HG03520 (cell line): ENCODE results near the gene OR13J1.
"Not testable (repeated sequence)": the region's sequence is repeated elsewhere in the genome, so short reads cannot be mapped to it uniquely, and the experiment has no call there.

Source experiments
- ATAC-seq: cut with Tn5 transposase; IDR thresholded peaks from one replicate; pipeline ENCODE4 v1.9.1; 2021; ENCODE audit warnings: mild to moderate bottlenecking, moderate library complexity; ENCODE audit not compliant: unreplicated experiment

OR13J1 gene, protein sequence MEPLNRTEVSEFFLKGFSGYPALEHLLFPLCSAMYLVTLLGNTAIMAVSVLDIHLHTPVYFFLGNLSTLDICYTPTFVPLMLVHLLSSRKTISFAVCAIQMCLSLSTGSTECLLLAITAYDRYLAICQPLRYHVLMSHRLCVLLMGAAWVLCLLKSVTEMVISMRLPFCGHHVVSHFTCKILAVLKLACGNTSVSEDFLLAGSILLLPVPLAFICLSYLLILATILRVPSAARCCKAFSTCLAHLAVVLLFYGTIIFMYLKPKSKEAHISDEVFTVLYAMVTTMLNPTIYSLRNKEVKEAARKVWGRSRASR

GRCh38 chr9:35870351-35870923 lies at the start of gene OR13J1:
OR13J1 (minus strand) TSS chr9:35870401; CDS start chr9:35870401, 0 bp downstream.
- ATAC-seq, result no peak

- no peak for ATAC-seq
These were observed 49.2 kb upstream of the OR13J1 start for GRCh38 chr9:35919212-35920008.

DNA sequence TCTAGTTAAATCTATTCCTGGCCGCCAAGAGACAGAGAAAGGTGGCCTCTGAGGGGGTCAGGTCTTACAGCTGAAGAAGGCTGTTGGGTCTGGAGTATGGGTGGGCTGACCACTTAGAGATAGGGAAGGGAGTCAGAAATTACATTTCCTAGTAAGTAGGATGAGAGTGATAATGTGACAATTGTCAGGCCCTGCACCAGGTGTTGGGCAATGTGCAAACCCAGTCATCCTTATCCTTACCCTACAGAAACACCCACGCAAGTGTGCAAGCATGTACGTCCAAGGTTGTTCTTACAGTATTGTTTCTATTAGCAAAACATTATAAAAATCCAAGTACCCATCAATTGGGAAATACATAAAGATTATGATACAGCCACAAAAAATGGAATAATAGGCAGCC lies 48.6 kb upstream of the OR13J1 start:
- no peak for ATAC-seq

- ATAC-seq, result no peak
These were observed 47.1 kb upstream of the OR13J1 start for GRCh38 chr9:35917261-35917660.

DNA sequence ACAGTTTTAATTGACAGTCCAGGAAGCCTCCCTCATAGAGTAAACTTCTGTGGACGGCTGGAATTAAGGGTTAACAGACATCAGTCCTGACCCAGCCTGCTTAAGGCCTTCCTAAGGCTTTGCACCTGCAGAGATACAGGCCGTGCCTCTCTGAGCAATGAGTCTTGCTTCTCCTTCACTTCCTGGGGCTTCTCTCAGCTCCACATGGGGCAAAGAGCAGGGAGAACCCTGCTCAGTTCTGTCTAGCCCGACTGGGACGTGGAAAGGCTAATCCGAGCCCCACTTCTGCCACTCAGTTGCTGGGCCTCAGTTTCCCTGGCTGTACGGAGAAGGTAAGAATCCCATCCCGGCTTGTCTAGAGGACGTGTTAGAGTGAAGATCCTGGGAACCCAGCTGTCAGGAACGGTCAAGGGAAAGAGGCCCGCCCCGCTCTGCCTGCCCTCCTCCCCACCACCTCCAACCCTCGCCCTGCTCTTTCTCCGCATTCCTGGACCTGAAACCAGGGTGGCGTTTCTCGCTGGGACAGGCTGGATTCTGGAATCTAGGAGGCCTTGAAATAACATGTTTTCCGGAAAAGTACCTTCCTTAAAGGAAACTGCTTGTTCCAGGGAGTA lies 45.6 kb upstream of the OR13J1 start:
- no peak for ATAC-seq

DNA sequence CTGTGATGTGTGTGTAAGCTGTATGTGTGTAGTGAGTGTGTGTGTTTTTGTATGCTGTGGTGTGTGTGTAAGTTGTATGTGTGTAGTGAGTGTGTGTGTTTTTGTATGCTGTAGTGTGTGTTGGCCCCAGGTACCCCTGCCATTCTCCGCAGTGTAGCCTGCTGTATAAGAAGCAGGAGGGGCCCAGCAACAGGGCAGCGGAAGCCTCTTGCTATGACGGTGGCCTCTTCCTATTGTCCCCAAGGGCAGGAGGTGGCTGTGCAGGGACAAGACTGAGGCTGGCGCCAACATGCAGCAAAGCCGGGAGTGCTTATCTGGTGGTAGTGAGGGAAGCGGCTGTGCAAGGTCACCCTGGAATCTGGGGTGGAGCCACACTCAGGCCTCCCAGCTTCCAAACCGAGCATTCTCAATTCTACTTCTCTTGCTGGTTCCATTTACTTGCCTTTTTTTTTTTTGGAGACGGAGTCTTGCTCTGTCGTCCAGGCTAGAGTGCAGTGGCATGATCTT lies 44.2 kb upstream of the OR13J1 start:
- no peak for ATAC-seq

GRCh38 chr9:35913429-35913828 lies 43.2 kb upstream of the OR13J1 start:
- not testable (repeated sequence) for ATAC-seq

DNA sequence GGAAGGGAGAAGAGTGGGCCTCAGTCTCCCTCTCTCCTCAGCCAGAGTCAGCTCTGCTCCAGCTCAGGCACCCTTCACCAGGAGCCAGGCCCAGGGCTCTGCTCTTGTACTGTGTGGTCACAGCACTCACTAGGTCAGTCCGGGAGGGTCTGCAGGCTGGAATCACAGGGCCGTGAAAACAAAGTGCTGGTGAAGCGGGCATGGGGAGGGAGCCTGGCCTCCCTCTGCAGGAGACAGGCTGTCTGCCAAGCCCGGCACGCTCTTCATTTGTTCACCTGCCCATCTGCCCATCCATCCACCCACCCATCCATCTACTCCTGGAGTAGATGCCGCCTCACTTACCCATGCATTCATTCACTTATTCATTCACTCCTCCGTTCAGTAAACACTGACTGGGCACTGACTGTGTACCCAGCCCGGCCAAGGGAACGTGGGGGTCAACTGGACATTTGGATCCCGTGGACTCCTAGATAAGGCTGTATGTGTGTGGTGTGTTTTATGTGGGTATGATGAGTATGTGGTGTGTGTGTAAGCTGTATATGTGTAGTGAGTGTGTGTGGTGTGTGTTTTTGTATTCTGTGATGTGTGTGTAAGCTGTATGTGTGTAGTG lies 42.7 kb upstream of the OR13J1 start:
- no peak for ATAC-seq

- ATAC-seq, result no peak
These were observed 41.5 kb upstream of the OR13J1 start for GRCh38 chr9:35911690-35912089.

GRCh38 chr9:35910613-35911359 lies 40.6 kb upstream of the OR13J1 start:
- no peak for ATAC-seq

DNA sequence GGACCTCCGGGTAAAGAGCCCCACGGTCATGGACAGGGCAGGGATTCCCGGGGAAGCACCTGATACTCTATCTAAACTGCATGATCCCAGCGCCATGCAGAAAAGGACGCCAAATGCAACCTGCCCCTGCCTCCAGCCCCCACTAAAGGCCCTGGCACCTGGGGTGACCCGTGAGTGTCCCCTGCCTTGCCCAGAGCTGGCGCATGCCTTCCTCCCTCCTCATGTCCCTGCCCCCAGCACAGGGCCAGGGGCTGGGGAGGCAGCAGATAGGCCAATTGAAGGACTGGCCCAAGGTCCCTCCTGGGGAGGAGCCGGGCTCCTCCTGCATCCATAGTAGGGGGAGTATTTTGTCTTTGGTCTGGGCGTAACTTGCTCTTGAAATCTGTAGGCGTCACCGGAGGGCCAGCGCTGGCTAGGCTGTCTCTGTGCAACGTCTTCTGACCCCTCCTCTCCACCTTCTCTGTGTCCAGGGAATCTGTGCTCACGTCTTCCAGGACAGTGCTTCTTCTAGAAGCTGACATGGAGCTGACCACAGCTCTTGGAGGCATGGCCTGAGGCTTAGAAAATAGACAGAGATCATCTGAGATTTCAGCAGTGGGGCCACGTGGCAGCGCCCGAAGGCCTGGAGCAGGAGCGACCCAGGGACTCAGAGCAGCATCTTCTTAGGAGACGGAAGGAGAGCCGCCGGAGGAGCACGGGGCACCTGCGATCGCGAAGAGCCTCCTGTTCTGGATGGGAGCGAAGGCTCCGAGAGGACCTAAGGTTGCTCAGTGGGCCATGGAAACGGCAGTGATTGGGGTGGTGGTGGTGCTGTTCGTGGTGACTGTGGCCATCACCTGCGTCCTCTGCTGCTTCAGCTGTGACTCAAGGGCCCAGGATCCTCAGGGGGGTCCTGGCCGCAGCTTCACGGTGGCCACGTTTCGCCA lies 39.7 kb upstream of the OR13J1 start:
- no peak for ATAC-seq

DNA sequence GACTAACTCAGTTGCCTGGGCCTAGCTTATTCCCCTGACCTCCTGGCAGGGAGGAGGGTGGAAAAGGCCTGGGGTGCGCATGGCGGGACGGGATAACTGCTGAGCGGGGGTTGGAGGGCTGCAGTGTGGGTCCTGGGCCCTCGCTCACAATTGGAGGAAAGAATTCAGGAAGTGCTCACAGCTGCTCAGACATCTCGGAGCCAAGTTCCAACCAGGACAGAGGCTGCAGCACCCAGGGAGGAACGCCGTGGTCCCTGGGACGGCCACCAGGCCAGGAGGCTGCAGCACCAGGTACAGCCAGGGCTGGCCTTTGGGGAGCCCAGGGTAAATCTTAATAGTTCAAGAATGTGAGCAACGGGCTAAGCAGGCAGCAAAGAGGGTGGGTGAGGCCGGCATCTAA lies 39.1 kb upstream of the OR13J1 start, which contains the start of gene SPAAR:
TSS of gene SPAAR (plus strand) at position 217 of the 400 bp plus-strand sequence. CDS start 974 bp downstream, outside the sequence.
- ATAC-seq, result no peak

DNA sequence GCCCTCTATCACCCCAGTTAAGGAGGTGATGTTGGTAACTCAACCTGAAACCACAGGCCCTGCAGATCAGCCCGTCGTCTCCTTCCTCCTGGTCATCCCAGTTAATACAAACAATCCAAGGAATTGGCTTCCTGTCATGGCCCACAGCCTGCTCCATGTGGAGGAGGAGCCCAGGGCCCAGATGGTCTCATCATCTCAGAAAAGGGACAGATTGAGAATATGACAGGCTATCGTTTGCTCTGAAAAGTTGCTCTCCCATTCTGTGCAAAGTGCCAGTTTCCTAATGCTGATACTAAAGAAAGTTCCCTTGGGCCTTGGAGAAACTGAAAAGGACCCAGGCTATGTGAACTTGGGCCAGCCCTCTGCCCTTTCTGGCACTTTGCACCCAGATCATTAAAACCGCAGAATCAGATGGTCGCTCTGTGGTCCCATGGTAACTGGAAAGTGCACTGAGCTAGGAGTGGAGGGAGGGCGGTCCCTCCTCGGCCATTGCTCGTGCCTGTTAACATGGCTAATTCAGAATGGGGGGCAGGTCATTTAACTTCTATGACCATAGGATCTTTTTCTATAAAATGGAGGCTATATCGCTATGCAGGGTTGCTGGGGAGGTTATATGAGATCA lies 38.4 kb upstream of the OR13J1 start:
- ATAC-seq, result no peak

DNA sequence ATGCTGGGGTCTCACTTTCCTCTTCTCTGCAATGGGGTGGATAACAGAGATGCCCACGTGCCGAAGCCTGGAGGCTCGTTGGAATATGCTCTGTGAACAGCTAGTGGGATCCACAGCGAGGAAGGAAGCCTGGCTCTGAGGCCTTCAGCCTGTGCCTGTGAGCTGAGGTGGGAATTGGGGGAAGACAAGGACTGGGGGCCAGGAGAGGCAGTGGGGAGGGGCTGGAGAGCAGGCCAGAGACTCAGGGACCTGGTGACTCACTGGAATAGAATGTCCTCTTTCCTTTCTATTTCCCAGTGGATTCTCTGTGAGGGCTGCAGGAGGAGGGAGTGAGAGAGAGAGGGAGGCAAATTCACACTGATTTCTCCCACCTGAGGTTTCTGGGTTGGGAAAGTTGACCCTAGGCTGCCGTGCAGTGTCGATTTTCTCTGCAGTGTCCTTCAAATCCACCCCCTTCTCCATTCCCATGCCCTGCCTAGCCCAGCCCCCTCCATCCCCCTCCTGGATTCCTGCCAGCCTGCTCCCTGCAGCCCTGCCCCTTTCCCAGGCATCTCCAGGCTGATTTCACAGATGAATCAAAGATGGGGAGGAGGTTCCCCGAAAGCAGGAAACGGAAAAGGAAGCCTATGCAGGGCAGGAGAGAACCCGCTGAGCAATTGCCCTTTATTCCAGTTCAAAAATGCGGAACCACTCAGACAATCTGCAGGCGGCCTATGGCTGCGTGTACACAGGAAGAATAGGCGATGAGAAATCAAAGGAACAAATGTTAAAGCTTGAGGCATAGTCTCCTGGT lies 37.7 kb upstream of the OR13J1 start:
- ATAC-seq, result no peak

DNA sequence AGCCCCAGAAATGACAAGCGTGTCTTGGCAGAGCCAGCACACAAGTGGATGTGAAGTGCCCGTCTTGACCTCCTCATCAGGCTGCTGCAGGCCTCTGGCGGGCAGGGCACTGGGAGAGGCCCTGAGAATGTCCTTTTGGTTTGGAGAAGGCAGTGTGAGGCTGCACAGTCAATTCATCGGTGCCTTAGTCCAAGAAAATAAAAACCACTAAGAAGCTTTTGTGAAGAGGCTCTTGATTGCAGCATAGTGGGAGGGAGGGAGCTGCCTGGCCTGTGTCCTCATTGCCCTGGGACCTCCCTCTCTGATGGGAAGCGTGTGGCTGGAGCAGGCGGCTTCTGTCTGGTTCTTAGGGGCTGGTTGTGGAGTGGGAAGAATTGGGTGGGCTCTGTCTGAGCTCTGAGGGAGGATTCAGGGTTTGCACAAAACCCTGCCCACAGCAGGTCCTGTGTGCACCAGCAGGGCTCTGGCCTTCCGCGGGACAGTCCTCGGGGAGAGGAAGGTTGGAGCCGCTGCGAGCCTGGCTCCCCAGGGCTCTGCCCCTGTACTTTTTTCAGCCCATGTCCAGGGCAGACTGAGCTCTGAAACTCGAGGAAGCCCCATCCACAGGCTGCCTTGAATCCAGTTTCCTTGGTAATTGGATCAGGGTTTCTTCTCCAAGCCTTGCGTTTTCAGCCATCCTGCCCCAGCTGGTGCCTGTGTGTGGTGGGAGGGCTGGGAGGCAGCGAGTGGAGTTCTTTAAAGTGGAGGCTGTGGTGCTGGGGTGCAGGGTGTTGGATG lies 36.9 kb upstream of the OR13J1 start:
- ATAC-seq, result no peak

- ATAC-seq, result no peak
These were observed 35.9 kb upstream of the OR13J1 start, which contains the start of gene HRCT1 for GRCh38 chr9:35905912-35906679. HRCT1 (plus strand) TSS chr9:35906202; CDS start chr9:35906288, 86 bp downstream.
